OCI-LY1 (cell line): Measurements from ENCODE around the gene NR2F1-AS1.
A peak's percentile ranks its signal among the peaks of the same experiment; 100 is the strongest.

Source experiments
- H2AFZ ChIP-seq: fragments of 200-600 bp; sonication (generic), shearing (Covaris generic); 2 replicates; pipeline ENCODE4 v1.6.0; 2014; ENCODE audit warnings: antibody characterized with exemption, mild to moderate bottlenecking, low read length
- H3F3A ChIP-seq: fragments of 200-600 bp; sonication (generic), shearing (Covaris generic); 2 replicates; pipeline ENCODE4 v1.6.0; 2014; ENCODE audit warnings: mild to moderate bottlenecking, antibody characterized with exemption, low read length, moderate library complexity; ENCODE audit not compliant: insufficient read depth
- H3K27ac ChIP-seq: fragments of 200-600 bp; sonication (generic); 2 replicates; pipeline ENCODE4 v1.5.1; 2014; ENCODE audit warnings: low read length, mixed run types, mild to moderate bottlenecking, low read depth; ENCODE audit not compliant: poor library complexity, severe bottlenecking
- H3K27me3 ChIP-seq: fragments of 200-600 bp; sonication (generic); 2 replicates; pipeline ENCODE4 v1.6.0; 2014; ENCODE audit warnings: antibody characterized with exemption, mild to moderate bottlenecking, low read length, moderate library complexity; ENCODE audit not compliant: insufficient read depth
- H3K36me3 ChIP-seq: fragments of 200-600 bp; sonication (generic); 2 replicates; pipeline ENCODE4 v1.6.1; 2014; ENCODE audit warnings: mild to moderate bottlenecking, antibody characterized with exemption, low read length, moderate library complexity, mixed read lengths; ENCODE audit not compliant: insufficient read depth
- H3K4me1 ChIP-seq: fragments of 200-600 bp; sonication (generic); 2 replicates; pipeline ENCODE4 v1.5.1; 2014; ENCODE audit warnings: mild to moderate bottlenecking, low read length, moderate library complexity; ENCODE audit not compliant: insufficient read depth, severe bottlenecking
- H3K4me2 ChIP-seq: fragments of 200-600 bp; sonication (generic), shearing (Covaris generic); 2 replicates; pipeline ENCODE4 v1.6.1; 2014; ENCODE audit warnings: low read length
- H3K4me3 ChIP-seq: fragments of 200-600 bp; sonication (generic); 2 replicates; pipeline ENCODE4 v1.5.1; 2014; ENCODE audit warnings: low read length, low read depth, mild to moderate bottlenecking, mixed read lengths; ENCODE audit not compliant: poor library complexity, severe bottlenecking
- H3K79me2 ChIP-seq: fragments of 200-600 bp; shearing (Covaris generic); 2 replicates; pipeline ENCODE4 v1.6.1; 2016; ENCODE audit warnings: mixed run types, low read length, mixed read lengths; ENCODE audit not compliant: insufficient read depth
- H3K9ac ChIP-seq: fragments of 200-600 bp; sonication (generic), shearing (Covaris generic); 2 replicates; pipeline ENCODE4 v1.6.1; 2014; ENCODE audit warnings: mild to moderate bottlenecking, low read length, mixed read lengths
- H3K9me2 ChIP-seq: fragments of 200-600 bp; sonication (generic), shearing (Covaris generic); 2 replicates; pipeline ENCODE4 v1.6.1; 2014; ENCODE audit warnings: low read depth, mild to moderate bottlenecking, low read length, mixed read lengths
- H3K9me3 ChIP-seq: fragments of 200-600 bp; shearing (Covaris generic); 2 replicates; pipeline ENCODE4 v1.6.1; 2014; ENCODE audit warnings: low read length, mixed read lengths
- H4K20me1 ChIP-seq: fragments of 200-600 bp; sonication (generic), shearing (Covaris generic); 2 replicates; pipeline ENCODE4 v1.6.0; 2016; ENCODE audit warnings: mild to moderate bottlenecking, low read length; ENCODE audit not compliant: insufficient read depth
- EZH2 ChIP-seq: fragments of 200-600 bp; sonication (generic), shearing (Covaris generic); IDR thresholded peaks from 2 replicates; pipeline ENCODE4 v1.8.0; 2017; ENCODE audit warnings: borderline replicate concordance, mixed run types, mild to moderate bottlenecking, antibody characterized with exemption, low read length, moderate library complexity, mixed read lengths
- TF ChIP-seq, protein P1 (sequence below): fragments of 200-600 bp; sonication (generic), shearing (Covaris generic); IDR thresholded peaks from 2 replicates; pipeline ENCODE4 v1.5.1; 2017; ENCODE audit warnings: mild to moderate bottlenecking, antibody characterized with exemption, low read length, moderate library complexity, mixed read lengths

Gene NR2F1-AS1

DNA sequence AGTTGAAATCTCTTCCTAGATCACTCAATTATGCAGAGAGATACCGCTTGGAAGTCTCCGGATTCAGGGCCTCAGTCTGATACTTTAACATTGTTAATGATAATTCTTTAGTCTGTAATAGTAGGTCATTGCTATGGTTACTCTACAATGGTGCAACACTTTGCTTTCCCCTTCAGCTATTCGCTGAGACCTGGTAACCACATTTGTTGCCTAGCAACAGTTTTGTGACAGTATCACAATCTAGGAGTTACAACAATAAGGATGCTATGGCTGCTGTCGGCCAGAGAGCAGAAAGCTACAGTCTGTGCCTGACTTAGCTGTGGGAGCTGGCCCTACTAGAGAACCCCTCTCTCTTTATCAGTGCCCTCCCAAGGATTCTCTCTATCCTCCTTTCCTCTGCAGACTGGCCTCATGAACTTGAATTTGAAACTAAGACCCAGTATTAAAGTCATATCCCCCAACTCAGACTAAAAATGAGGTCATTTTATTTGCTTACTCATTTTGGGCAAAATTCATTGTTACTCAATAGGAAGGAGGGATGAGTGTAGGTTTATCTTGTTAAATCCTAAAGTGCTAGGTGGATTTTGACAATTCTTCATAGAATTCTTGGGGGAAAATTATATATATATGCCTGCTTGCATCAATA lies 41.3 kb upstream of the NR2F1-AS1 start:
- no peak overlapping the region for H2AFZ ChIP-seq
- H3K9me2 ChIP-seq = no peaks in the 10 kb centered on the region
- H3K9ac ChIP-seq = no peak overlapping the region
- H3K79me2 ChIP-seq = no peaks in the 10 kb centered on the region
- peaks cover 12% of the 10 kb centered on the region for H3K4me1 ChIP-seq
- H4K20me1 ChIP-seq = no peaks in the 10 kb centered on the region
- no peak overlapping the region for H3K4me3 ChIP-seq
- H3K4me2 ChIP-seq = no peak overlapping the region
- no peak overlapping the region for H3K27ac ChIP-seq
- H3K9me3 ChIP-seq = no peaks in the 10 kb centered on the region
- TF ChIP-seq, protein P1, sequence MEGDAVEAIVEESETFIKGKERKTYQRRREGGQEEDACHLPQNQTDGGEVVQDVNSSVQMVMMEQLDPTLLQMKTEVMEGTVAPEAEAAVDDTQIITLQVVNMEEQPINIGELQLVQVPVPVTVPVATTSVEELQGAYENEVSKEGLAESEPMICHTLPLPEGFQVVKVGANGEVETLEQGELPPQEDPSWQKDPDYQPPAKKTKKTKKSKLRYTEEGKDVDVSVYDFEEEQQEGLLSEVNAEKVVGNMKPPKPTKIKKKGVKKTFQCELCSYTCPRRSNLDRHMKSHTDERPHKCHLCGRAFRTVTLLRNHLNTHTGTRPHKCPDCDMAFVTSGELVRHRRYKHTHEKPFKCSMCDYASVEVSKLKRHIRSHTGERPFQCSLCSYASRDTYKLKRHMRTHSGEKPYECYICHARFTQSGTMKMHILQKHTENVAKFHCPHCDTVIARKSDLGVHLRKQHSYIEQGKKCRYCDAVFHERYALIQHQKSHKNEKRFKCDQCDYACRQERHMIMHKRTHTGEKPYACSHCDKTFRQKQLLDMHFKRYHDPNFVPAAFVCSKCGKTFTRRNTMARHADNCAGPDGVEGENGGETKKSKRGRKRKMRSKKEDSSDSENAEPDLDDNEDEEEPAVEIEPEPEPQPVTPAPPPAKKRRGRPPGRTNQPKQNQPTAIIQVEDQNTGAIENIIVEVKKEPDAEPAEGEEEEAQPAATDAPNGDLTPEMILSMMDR = no peak
- no peak for TF ChIP-seq EZH2
- no peaks in the 10 kb centered on the region for H3K27me3 ChIP-seq
- peaks cover 4% of the 10 kb centered on the region; the same call in 1 of the 2 replicates for H3F3A ChIP-seq
- H3K36me3 ChIP-seq = no peaks in the 10 kb centered on the region

DNA sequence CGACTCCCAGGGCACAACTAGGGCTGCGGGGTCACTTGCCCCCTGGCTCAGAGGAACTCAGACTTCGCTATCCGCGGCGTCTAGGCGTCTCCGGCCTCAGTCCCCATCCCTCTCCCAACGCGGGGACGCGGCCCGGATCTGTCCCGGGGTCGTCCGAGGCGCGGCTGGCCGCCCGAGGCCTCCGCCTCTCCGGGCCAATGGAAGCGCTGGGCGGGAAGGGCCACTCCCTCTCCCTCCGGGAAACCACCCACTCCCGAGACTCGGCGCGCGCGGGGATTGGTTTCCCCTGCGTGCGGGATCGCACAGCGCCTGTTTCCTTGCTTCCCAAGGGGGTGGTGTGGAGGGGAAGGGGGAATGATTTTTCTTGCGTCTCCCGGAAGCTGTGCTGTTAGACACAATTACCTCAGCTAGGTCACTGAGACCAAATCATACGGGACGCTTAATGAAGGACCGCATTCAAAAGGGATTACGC lies 40.3 kb upstream of the NR2F1-AS1 start:
- Histone ChIP-seq H3K4me3 (peak overlapping the region; percentile 79), H3K9ac (peak overlapping the region; percentile 53), H3K79me2 (no peaks in the 10 kb centered on the region), H3K4me2 (peak overlapping the region; percentile 91), H3K27ac (no peak overlapping the region), H3K4me1 (peaks cover 12% of the 10 kb centered on the region), H3K36me3 (no peaks in the 10 kb centered on the region), H3K9me3 (no peaks in the 10 kb centered on the region), H3K27me3 (no peaks in the 10 kb centered on the region), H2AFZ (0 out of 2 replicates have a peak overlapping the region, but pooled peaks have one; percentile 52), H3F3A (peaks cover 4% of the 10 kb centered on the region; the same call in 1 of the 2 replicates), H4K20me1 (no peaks in the 10 kb centered on the region), H3K9me2 (no peaks in the 10 kb centered on the region)
- TF ChIP-seq, protein P1 = no peak
- no peak for TF ChIP-seq EZH2

DNA sequence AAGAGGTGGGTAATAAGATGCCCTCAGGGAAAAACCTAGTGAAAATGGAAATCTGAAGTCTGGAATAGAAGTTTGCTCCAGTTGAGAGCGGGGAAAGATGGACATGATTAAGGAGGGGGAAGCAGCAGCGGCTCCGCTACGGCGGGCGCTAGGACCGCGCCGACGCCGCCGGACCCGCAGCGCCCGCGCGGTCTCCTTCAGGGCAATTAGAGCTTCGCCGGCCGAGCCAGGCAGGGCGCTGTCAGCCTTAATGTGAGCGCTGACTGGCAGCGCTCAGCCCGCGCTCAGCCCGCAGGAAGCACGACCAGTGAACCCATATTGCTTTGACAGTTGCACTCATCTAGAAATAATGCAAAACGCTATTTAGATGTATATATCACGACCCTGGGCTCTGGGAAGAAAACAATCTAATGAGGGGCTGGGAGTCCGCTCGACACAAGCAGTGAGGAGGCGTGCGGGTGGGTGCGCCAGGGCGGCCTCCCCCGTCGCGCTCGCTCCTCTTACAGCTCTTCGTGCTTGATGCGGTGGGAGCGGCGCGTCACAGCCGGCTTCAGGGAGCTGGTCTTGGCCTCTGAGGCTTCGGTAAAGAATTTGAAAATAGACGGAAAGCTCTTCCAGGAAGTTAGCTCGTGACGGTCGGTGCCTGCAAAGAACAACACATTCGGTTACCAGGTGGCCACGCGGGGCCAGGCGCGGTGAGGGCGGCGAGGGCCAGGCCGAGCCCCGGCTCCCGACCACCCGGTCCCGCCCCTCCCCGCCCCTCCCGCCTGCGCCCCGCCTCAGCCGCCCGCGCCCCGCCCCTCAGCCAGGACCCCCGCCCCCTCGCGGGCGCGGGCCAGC lies 39.7 kb upstream of the NR2F1-AS1 start:
- TF ChIP-seq, protein P1 = peak; percentile 37
- TF ChIP-seq EZH2 = no peak
- Histone ChIP-seq H3K27me3 (no peaks in the 10 kb centered on the region), H3K9me3 (no peaks in the 10 kb centered on the region), H3F3A (peaks cover 4% of the 10 kb centered on the region; the same call in 1 of the 2 replicates), H4K20me1 (no peaks in the 10 kb centered on the region), H3K36me3 (no peaks in the 10 kb centered on the region), H3K4me3 (peak overlapping the region; percentile 79), H3K9me2 (no peaks in the 10 kb centered on the region), H3K9ac (peak overlapping the region; percentile 68), H3K4me2 (peak overlapping the region; percentile 91), H3K27ac (no peak overlapping the region), H3K4me1 (peaks cover 12% of the 10 kb centered on the region), H3K79me2 (no peaks in the 10 kb centered on the region), H2AFZ (peak overlapping the region; percentile 71)
